H1 (cell line): ENCODE measurements around the gene TGFB1. TPM values are rescaled to one million over a fixed set of nuclear protein-coding genes. Genes with fewer than 3 reads are reported as not detected.
A peak's percentile ranks its signal among the peaks of the same experiment; 100 is the strongest.

ENCODE experiments used
- CTCF ChIA-PET: fragments of 300-600 bp; sonication (Branson Sonifier 250); formaldehyde crosslinking; loops from one replicate; lab custom pipeline; 2021; ENCODE audit not compliant: partially characterized antibody; lab: Charles Lee
- POLR2A ChIA-PET: fragments of 300-600 bp; sonication (Branson Sonifier 250); formaldehyde crosslinking; loops from one replicate; lab custom pipeline; 2021; ENCODE audit warnings: inconsistent platforms; ENCODE audit not compliant: partially characterized antibody; lab: Charles Lee
- DNase-seq, 2 experiments: peaks; one replicate each; pipeline versions ENCODE4 v3.0.0 to v3.0.0-alpha.2; 2010 to 2022; ENCODE audit warnings: low spot score in 2 of 2, low read depth in 1 of 2, mixed read lengths in 1 of 2
- FAIRE-seq: peaks from 2 replicates; lab custom pipeline; 2011; peaks lifted over from hg19 to GRCh38; lab: Jason Lieb, UNC
- H2AFZ ChIP-seq: 2 replicates; pipeline ENCODE4 v1.8.1; 2012; ENCODE audit warnings: low read length, inconsistent platforms
- H2AK5ac ChIP-seq: 2 replicates; pipeline ENCODE4 v1.6.1; 2013; ENCODE audit warnings: low read depth, low read length
- H2BK120ac ChIP-seq: replicated peaks from 2 replicates; pipeline ENCODE3; 2013; ENCODE audit warnings: low read depth, low read length, inconsistent platforms
- H2BK12ac ChIP-seq: 2 replicates; pipeline ENCODE4 v1.6.1; 2013; ENCODE audit warnings: low read depth, low read length
- H2BK15ac ChIP-seq: 2 replicates; pipeline ENCODE4 v1.6.1; 2013; ENCODE audit warnings: low read length
- H2BK20ac ChIP-seq: 2 replicates; pipeline ENCODE4 v1.6.1; 2013; ENCODE audit warnings: low read length
- H2BK5ac ChIP-seq: 2 replicates; pipeline ENCODE4 v1.6.1; 2013; ENCODE audit warnings: low read depth, low read length
- H3K14ac ChIP-seq: 2 replicates; pipeline ENCODE4 v1.6.1; 2013; ENCODE audit warnings: inconsistent platforms; ENCODE audit not compliant: insufficient read length
- H3K18ac ChIP-seq: 2 replicates; pipeline ENCODE4 v1.6.1; 2013; ENCODE audit warnings: low read length; ENCODE audit errors: extremely low read depth
- H3K23ac ChIP-seq: 2 replicates; pipeline ENCODE4 v1.6.1; 2013; ENCODE audit warnings: inconsistent platforms; ENCODE audit not compliant: insufficient read length
- H3K23me2 ChIP-seq: 2 replicates; pipeline ENCODE4 v1.6.1; 2013; ENCODE audit warnings: low read depth, low read length
- H3K27ac ChIP-seq: 2 replicates; pipeline ENCODE4 v1.6.1; 2011; ENCODE audit warnings: low read depth, low read length, inconsistent platforms
- H3K27me3 ChIP-seq, 4 experiments: replicated peaks in 1 of 4; 1 replicate in 1 of 4; 2 replicates in 3 of 4; pipeline versions ENCODE4 v1.6.1 to v1.8.1; 2011 to 2013; ENCODE audit warnings: low read length in 3 of 4, mild to moderate bottlenecking in 3 of 4, inconsistent platforms in 2 of 4, mixed read lengths in 2 of 4, moderate library complexity in 1 of 4; ENCODE audit not compliant: control insufficient read depth in 3 of 4, insufficient read depth in 3 of 4; ENCODE audit errors: extremely low read depth in 1 of 4
- H3K36me3 ChIP-seq, 4 experiments: 2 replicates each; pipeline versions ENCODE4 v1.6.1 to v1.8.1; 2011 to 2013; ENCODE audit warnings: mild to moderate bottlenecking in 4 of 4, low read length in 3 of 4, moderate library complexity in 2 of 4, control low read depth in 1 of 4, inconsistent platforms in 1 of 4; ENCODE audit not compliant: insufficient read depth in 4 of 4, control insufficient read depth in 2 of 4
- H3K4ac ChIP-seq: replicated peaks from 2 replicates; pipeline ENCODE3; 2013; ENCODE audit warnings: low read length, low read depth, mixed read lengths, inconsistent platforms; ENCODE audit not compliant: insufficient read length
- H3K4me1 ChIP-seq, 4 experiments: replicated peaks in 1 of 4; 1 replicate in 1 of 4; 2 replicates in 3 of 4; pipeline versions ENCODE4 v1.6.1 to v1.8.1; 2011 to 2013; ENCODE audit warnings: low read length in 3 of 4, inconsistent platforms in 2 of 4, mixed read lengths in 1 of 4; ENCODE audit not compliant: insufficient read depth in 4 of 4, control insufficient read depth in 3 of 4
- H3K4me2 ChIP-seq, 2 experiments: 2 replicates each; pipeline versions ENCODE4 v1.6.1 to v1.8.1; 2011 to 2013; ENCODE audit warnings: low read depth in 2 of 2, low read length in 2 of 2, control low read depth in 1 of 2, inconsistent platforms in 1 of 2, mild to moderate bottlenecking in 1 of 2; ENCODE audit not compliant: insufficient read depth in 1 of 2
- H3K4me3 ChIP-seq, 4 experiments: fragments of 200-600, 300-600 bp in 1 of 4; sonication (generic), shearing (Covaris generic), sonication (Bioruptor Twin) in 1 of 4; 2 replicates each; pipeline versions ENCODE4 v1.5.1 to v1.8.1; 2011 to 2016; ENCODE audit warnings: low read length in 4 of 4, low read depth in 3 of 4, control low read depth in 2 of 4, inconsistent platforms in 2 of 4, mild to moderate bottlenecking in 2 of 4, mixed read lengths in 1 of 4, moderate library complexity in 1 of 4; ENCODE audit not compliant: insufficient read depth in 2 of 4; ENCODE audit errors: extremely low read depth in 1 of 4
- H3K56ac ChIP-seq: replicated peaks from 2 replicates; pipeline ENCODE3; 2013; ENCODE audit warnings: low read depth, mild to moderate bottlenecking, mixed read lengths, low read length, inconsistent platforms; ENCODE audit not compliant: insufficient read length
- H3K79me1 ChIP-seq: 2 replicates; pipeline ENCODE4 v1.6.1; 2013; ENCODE audit warnings: low read depth, low read length, control low read depth
- H3K79me2 ChIP-seq, 2 experiments: 2 replicates each; pipeline versions ENCODE4 v1.6.1 to v1.8.1; 2012 to 2013; ENCODE audit warnings: low read length in 2 of 2, mild to moderate bottlenecking in 2 of 2, inconsistent platforms in 1 of 2; ENCODE audit not compliant: insufficient read depth in 2 of 2, control insufficient read depth in 1 of 2
- H3K9ac ChIP-seq, 4 experiments: replicated peaks in 1 of 4; 1 replicate in 1 of 4; 2 replicates in 3 of 4; pipeline versions ENCODE4 v1.6.1 to v1.8.1; 2011 to 2013; ENCODE audit warnings: low read depth in 3 of 4, low read length in 3 of 4, control low read depth in 2 of 4, mild to moderate bottlenecking in 2 of 4, moderate library complexity in 2 of 4, inconsistent platforms in 1 of 4; ENCODE audit errors: extremely low read depth in 1 of 4
- H3K9me3 ChIP-seq, 2 experiments: 2 replicates each; pipeline versions ENCODE4 v1.6.1 to v1.8.1; 2012 to 2013; ENCODE audit warnings: mild to moderate bottlenecking in 2 of 2, moderate library complexity in 2 of 2, control low read depth in 1 of 2, inconsistent platforms in 1 of 2, low read depth in 1 of 2, low read length in 1 of 2, mixed read lengths in 1 of 2; ENCODE audit not compliant: insufficient read depth in 2 of 2
- H4K20me1 ChIP-seq, 2 experiments: replicated peaks in 1 of 2; 2 replicates each; pipeline versions ENCODE3 to v1.8.1; 2011 to 2013; ENCODE audit warnings: inconsistent platforms in 2 of 2, low read length in 2 of 2, mild to moderate bottlenecking in 1 of 2; ENCODE audit not compliant: insufficient read depth in 2 of 2, control insufficient read depth in 1 of 2
- H4K5ac ChIP-seq: 2 replicates; pipeline ENCODE4 v1.6.1; 2013; ENCODE audit warnings: low read length, low read depth, mixed read lengths, inconsistent platforms; ENCODE audit not compliant: insufficient read length
- H4K8ac ChIP-seq: 2 replicates; pipeline ENCODE4 v1.8.0; 2013; ENCODE audit warnings: mild to moderate bottlenecking, moderate library complexity, low read length, inconsistent platforms; ENCODE audit not compliant: insufficient read depth; ENCODE audit errors: extremely low read depth
- H4K91ac ChIP-seq: replicated peaks from 2 replicates; pipeline ENCODE3; 2013; ENCODE audit warnings: low read length, mixed read lengths, inconsistent platforms; ENCODE audit not compliant: insufficient read length
- ATF3 ChIP-seq: IDR thresholded peaks from 2 replicates; pipeline ENCODE4 v1.6.1; 2011; ENCODE audit warnings: low read depth, mild to moderate bottlenecking, low read length; ENCODE audit not compliant: insufficient read depth
- CBX5 ChIP-seq: fragments of 300-800, 300-1000 bp; sonication (generic); IDR thresholded peaks from 2 replicates; pipeline ENCODE4 v1.7.1; 2016; ENCODE audit warnings: antibody characterized with exemption, low read length, low read depth
- JUND ChIP-seq: IDR thresholded peaks from 2 replicates; pipeline ENCODE4 v1.6.1; 2011; ENCODE audit warnings: mild to moderate bottlenecking, improper control_type of control experiment, low read length
- MAFK ChIP-seq: IDR thresholded peaks from 2 replicates; pipeline ENCODE4 v1.6.1; 2012; ENCODE audit warnings: low read depth, mild to moderate bottlenecking, improper control_type of control experiment, low read length
- NRF1 ChIP-seq: IDR thresholded peaks from 2 replicates; pipeline ENCODE4 v1.6.1; 2011; ENCODE audit warnings: mild to moderate bottlenecking, low read depth, low read length, improper control_type of control experiment
- RXRA ChIP-seq: IDR thresholded peaks from 2 replicates; pipeline ENCODE4 v1.6.1; 2011; ENCODE audit warnings: low read depth, mild to moderate bottlenecking, low read length, moderate library complexity; ENCODE audit not compliant: insufficient read depth
- SAP30 ChIP-seq: fragments of 300-600 bp; sonication (generic); IDR thresholded peaks from 2 replicates; pipeline ENCODE4 v1.7.1; 2012; ENCODE audit warnings: low read length, moderate library complexity, mild to moderate bottlenecking, inconsistent platforms; ENCODE audit not compliant: insufficient read depth, insufficient replicate concordance
- YY1 ChIP-seq: IDR thresholded peaks from 2 replicates; pipeline ENCODE4 v1.6.1; 2011; ENCODE audit warnings: low read depth, mild to moderate bottlenecking, low read length
- WGBS, 2 experiments: shearing (Covaris generic) in 1 of 2; methylation state at CpG; one replicate each; pipeline versions ENCODE4 v1.1.6 to v1.1.7; 2013 to 2015; ENCODE audit warnings: low lambda C conversion rate in 2 of 2, mixed read lengths in 2 of 2, inconsistent platforms in 1 of 2, low coverage in 1 of 2, missing lambda C conversion rate in 1 of 2; ENCODE audit not compliant: insufficient replicate concordance in 2 of 2, insufficient coverage in 1 of 2, insufficient read length in 1 of 2; ENCODE audit errors: extremely low coverage in 1 of 2, missing lambda C conversion rate in 1 of 2; 5-methylcytosine and 5-hydroxymethylcytosine counted together
- polyA plus RNA-seq, 7 experiments: library from polyadenylated mRNA; depleted of rRNA in 3 of 7; stranded (reverse) in 5 of 7; unstranded in 2 of 7; fragments of >200 nt in 5 of 7; fragments of 200-250 nt in 2 of 7; gene quantifications; 1 replicate in 5 of 7; 2 replicates in 1 of 7; 4 replicates in 1 of 7; pipeline versions ENCODE4 v1.2.1 to v1.2.3, GENCODE V29; 2011 to 2013; ENCODE audit warnings: missing spikeins in 2 of 7, mixed read lengths in 2 of 7
- total RNA-seq: library from RNA; stranded (reverse); fragmentation: NEBNext Ultra II Directional; extraction: Animal tissue kit (Norgen Biotek cat#: 25700); gene quantifications from 2 replicates; pipeline ENCODE4 v1.2.1, GENCODE V29; 2021

TGFB1 gene
- total and polyA plus RNA-seq, 2 of the 8 experiments (the other 6 are each of a cell fraction or from before 2014, with no cell fraction given) = 1.7 to 10.6 TPM

GRCh38 chr19:41310033-41310831, 43.5 kb downstream of the TGFB1 start, which contains the start of gene CCDC97:
Gene CCDC97 (plus strand): TSS chr19:41310172. CDS start chr19:41310311, 139 bp downstream.
- Histone ChIP-seq H3K4me1 (peaks cover 0 to 10% (median under 1%) of the 10 kb centered on the region in 4 experiments; a peak in 3 of 7 replicates), H2BK5ac (peak within 1 kb of the TSS; percentile 71), H4K8ac (peak within 1 kb of the TSS; percentile 99; the same call in 1 of the 2 replicates), H2BK20ac (no peak within 1 kb of the TSS), H3K23me2 (peaks cover 7% of the 10 kb centered on the region), H3K56ac (peak within 1 kb of the TSS; percentile 80), H2AFZ (peak within 1 kb of the TSS; percentile 68), H3K79me1 (peaks cover 7% of the 10 kb centered on the region; the same call in 1 of the 2 replicates), H4K91ac (no peak within 1 kb of the TSS), H3K18ac (peak within 1 kb of the TSS; percentile 78), H3K27ac (peak within 1 kb of the TSS; percentile 92), H3K79me2 (peaks cover 0 to 8% of the 10 kb centered on the region in 2 experiments; a peak in 2 of 4 replicates), H3K9me3 (no peaks in the 10 kb centered on the region), H3K27me3 (no peaks in the 10 kb centered on the region), H3K4me3 (peak within 1 kb of the TSS; percentile 62 to 91 (median 77)), H2BK15ac (no peak within 1 kb of the TSS), H3K4me2 (peak within 1 kb of the TSS; percentile 80 to 83), H3K9ac (peak within 1 kb of the TSS; percentile 81 to 94 (median 88)), H4K5ac (peak within 1 kb of the TSS; percentile 81), H3K23ac (no peak within 1 kb of the TSS), H2BK12ac (no peak within 1 kb of the TSS), H2BK120ac (no peak within 1 kb of the TSS), H3K4ac (no peak within 1 kb of the TSS), H2AK5ac (no peak within 1 kb of the TSS), H4K20me1 (peaks cover 0 to 5% of the 10 kb centered on the region in 2 experiments), H3K36me3 (peaks cover 13 to 24% (median 17%) of the 10 kb centered on the region in 4 experiments; a peak in 7 of 8 replicates), H3K14ac (no peak within 1 kb of the TSS)
- POLR2A ChIA-PET = interaction anchor here (0.6 to 22.6 kb wide), 15 partner anchors 12 to 1054 kb away, joined by 3 to 579 read pairs (median 3); partner anchors contain the start of genes AXL, CYP2S1 and HNRNPUL1
- peak; percentile 66 to 95 for DNase-seq
- CTCF ChIA-PET = interaction anchor here (2.1 to 2.5 kb wide), 2 partner anchors 11 to 12 kb away, joined by 9 to 15 read pairs; no protein-coding TSS in a partner anchor
- FAIRE-seq = no peak
- 2% methylated on average over 47 of the region's 47 CpGs; no CpG with 5 or more reads in 1 of the 2 experiments for WGBS, 2 experiments
- TF ChIP-seq NRF1 (peak; percentile 90), SAP30 (no peak), YY1 (peak; percentile 37; the same call in 1 of the 2 replicates), RXRA (no peak), JUND (peak; percentile 4; the same call in 1 of the 2 replicates), CBX5 (no peak), MAFK (no peak), ATF3 (no peak)
